PC-3 (cell line): ENCODE results near the gene FLT3.

Experiments
- CTCF ChIP-seq: fragments of 300-600 bp; sonication (generic); conservative IDR thresholded peaks from 2 replicates; pipeline ENCODE4 v1.5.1; 2017; ENCODE audit warnings: antibody characterized with exemption, low read depth, mild to moderate bottlenecking, low read length
- EZH2 ChIP-seq: fragments of 300-600 bp; sonication (generic); IDR thresholded peaks from one replicate; pipeline ENCODE4 v1.6.1; 2017; ENCODE audit warnings: antibody characterized with exemption, mild to moderate bottlenecking, low read length; ENCODE audit not compliant: unreplicated experiment
- EZH2phosphoT487 ChIP-seq: fragments of 300-600 bp; sonication (generic); IDR thresholded peaks from 2 replicates; pipeline ENCODE4 v1.6.1; 2018; ENCODE audit warnings: mild to moderate bottlenecking, antibody characterized with exemption, low read length, borderline replicate concordance

DNA sequence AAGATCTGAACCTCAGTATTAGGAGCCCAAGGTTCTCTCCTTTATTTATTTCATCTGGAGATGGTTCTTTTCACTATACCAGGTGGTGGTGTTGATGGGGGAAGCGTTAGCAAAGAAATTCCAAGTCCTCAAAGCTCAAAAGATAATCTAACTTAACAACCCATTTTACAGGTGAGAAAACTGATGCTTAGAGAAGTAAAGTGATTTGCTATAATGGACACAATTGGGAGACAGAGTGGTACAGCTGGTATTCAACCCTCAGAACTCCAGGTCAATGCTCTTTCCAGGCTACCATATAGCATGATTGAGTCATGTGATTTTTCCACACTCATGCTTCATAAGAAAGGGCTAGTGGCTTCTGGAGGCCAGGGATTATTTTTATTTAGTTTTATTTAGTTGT, 86.9 kb downstream of the FLT3 start:
- TF ChIP-seq EZH2, result no peak
- TF ChIP-seq CTCF, result no peak
- TF ChIP-seq EZH2phosphoT487, result no peak
